ENCODE data around the gene SPOCK1. TPM values are rescaled to one million over a fixed set of nuclear protein-coding genes. Genes with fewer than 3 reads are reported as not detected.

The SPOCK1 gene
- total and polyA plus RNA-seq, 9 of the 15 experiments (the other 6 are each of a cell fraction or from before 2014, with no cell fraction given): 0.01 to 0.35 (median 0.04) TPM; not detected in 6

GRCh38 chr5:137148159-137148558 lies 351.0 kb downstream of the SPOCK1 start (continued):
- TF ChIP-seq, protein P1, sequence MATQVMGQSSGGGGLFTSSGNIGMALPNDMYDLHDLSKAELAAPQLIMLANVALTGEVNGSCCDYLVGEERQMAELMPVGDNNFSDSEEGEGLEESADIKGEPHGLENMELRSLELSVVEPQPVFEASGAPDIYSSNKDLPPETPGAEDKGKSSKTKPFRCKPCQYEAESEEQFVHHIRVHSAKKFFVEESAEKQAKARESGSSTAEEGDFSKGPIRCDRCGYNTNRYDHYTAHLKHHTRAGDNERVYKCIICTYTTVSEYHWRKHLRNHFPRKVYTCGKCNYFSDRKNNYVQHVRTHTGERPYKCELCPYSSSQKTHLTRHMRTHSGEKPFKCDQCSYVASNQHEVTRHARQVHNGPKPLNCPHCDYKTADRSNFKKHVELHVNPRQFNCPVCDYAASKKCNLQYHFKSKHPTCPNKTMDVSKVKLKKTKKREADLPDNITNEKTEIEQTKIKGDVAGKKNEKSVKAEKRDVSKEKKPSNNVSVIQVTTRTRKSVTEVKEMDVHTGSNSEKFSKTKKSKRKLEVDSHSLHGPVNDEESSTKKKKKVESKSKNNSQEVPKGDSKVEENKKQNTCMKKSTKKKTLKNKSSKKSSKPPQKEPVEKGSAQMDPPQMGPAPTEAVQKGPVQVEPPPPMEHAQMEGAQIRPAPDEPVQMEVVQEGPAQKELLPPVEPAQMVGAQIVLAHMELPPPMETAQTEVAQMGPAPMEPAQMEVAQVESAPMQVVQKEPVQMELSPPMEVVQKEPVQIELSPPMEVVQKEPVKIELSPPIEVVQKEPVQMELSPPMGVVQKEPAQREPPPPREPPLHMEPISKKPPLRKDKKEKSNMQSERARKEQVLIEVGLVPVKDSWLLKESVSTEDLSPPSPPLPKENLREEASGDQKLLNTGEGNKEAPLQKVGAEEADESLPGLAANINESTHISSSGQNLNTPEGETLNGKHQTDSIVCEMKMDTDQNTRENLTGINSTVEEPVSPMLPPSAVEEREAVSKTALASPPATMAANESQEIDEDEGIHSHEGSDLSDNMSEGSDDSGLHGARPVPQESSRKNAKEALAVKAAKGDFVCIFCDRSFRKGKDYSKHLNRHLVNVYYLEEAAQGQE (IDR thresholded peaks at IDR 0.05; ENCODE audit: borderline replicate concordance): no peak
- TF ChIP-seq, protein P1 (CRISPR knock-in tag; IDR thresholded peaks at IDR 0.05; ENCODE audit: low read depth): no peak
- TF ChIP-seq JUN (IDR thresholded peaks at IDR 0.05; ENCODE audit: borderline replicate concordance, low read depth, low read length) (no peak), JUN (CRISPR knock-in tag; IDR thresholded peaks at IDR 0.05; ENCODE audit: borderline replicate concordance) (no peak), NFE2 (IDR thresholded peaks at IDR 0.05; ENCODE audit: low read depth) (no peak)
